Measurements from ENCODE around the gene ABHD6.
"Not testable (repeated sequence)": the region's sequence is repeated elsewhere in the genome, so short reads cannot be mapped to it uniquely, and the experiment has no call there.

ABHD6 gene, protein sequence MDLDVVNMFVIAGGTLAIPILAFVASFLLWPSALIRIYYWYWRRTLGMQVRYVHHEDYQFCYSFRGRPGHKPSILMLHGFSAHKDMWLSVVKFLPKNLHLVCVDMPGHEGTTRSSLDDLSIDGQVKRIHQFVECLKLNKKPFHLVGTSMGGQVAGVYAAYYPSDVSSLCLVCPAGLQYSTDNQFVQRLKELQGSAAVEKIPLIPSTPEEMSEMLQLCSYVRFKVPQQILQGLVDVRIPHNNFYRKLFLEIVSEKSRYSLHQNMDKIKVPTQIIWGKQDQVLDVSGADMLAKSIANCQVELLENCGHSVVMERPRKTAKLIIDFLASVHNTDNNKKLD

DNA sequence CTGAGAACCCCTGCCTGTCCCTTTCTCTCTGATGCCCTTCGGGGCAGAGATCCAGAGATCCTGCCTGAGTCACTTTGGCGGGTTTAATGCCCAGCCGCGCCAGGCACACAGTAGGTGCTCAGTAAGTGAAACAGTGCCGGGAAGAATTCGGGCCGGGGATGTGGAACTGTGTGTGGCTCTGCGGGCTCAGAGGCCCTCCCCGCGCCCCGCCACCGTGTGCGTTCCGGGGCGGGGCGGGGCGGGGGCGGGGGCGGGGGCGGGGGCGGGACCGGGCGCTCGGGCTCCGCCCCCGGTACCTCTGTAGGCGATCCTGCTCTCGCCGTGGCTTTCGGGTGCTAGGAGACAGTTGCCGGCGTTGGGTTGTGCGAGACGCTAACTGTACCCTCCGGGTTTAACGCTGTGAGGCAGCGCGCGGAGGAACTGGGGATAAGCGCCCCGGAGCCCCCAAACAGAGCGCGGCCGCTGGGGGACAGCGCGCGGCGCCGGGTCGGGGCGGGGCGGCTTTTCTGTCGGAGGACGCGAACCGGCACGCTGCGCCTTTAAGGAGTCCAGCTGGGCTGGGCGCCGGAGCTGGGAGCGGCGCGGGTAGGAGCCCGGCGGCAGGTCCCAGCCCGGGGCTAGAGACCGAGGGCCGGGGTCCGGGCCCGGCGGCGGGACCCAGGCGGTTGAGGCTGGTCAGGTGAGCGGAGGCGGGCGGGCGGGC is at the start of gene ABHD6:
Gene ABHD6, plus strand, starts transcription at position 555 of the 703 bp plus-strand sequence. CDS start 18,795 bp downstream, outside the sequence.
- peak; percentile 63 to 67 (median 63) for DNase-seq (ENCODE audit: low read depth in 3 of 3)

GRCh38 chr3:58188173-58188564 is 49.4 kb upstream of the ABHD6 start:
- DNase-seq (ENCODE audit: low read depth in 3 of 3): no peak

- no peak for DNase-seq (ENCODE audit: low read depth in 3 of 3)
These were observed 48.6 kb upstream of the ABHD6 start for GRCh38 chr3:58188921-58189451.

GRCh38 chr3:58189691-58190090 is 47.9 kb upstream of the ABHD6 start:
- no peak for DNase-seq (ENCODE audit: low read depth in 3 of 3)

- DNase-seq (ENCODE audit: low read depth in 3 of 3): no peak
These were observed 47.3 kb upstream of the ABHD6 start for GRCh38 chr3:58190291-58190690.

- DNase-seq (ENCODE audit: low read depth in 3 of 3): no peak
These were observed 46.7 kb upstream of the ABHD6 start for GRCh38 chr3:58190882-58191281.

GRCh38 chr3:58191361-58191991 is 46.1 kb upstream of the ABHD6 start:
- no peak for DNase-seq (ENCODE audit: low read depth in 3 of 3)

DNA sequence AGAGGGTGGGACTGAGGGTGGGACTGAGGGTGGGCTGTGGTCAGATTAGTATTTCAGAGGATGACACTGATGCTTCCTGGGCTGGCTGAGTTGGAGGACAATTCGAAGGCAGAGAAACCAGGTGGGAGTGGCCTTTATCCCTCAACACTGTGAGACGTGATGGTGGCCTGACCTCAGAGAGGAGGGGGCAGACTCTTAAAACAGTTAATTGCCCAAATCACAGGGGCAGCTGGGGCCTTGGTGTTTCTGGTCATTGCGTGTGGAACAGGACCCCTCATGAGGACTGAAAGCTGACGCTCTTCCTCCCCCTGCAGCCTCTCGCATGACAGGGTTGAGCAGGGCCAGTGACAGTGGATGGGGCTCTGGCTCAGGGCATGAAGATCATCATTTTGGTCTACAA is 45.5 kb upstream of the ABHD6 start:
- no peak for DNase-seq (ENCODE audit: low read depth in 3 of 3)

DNA sequence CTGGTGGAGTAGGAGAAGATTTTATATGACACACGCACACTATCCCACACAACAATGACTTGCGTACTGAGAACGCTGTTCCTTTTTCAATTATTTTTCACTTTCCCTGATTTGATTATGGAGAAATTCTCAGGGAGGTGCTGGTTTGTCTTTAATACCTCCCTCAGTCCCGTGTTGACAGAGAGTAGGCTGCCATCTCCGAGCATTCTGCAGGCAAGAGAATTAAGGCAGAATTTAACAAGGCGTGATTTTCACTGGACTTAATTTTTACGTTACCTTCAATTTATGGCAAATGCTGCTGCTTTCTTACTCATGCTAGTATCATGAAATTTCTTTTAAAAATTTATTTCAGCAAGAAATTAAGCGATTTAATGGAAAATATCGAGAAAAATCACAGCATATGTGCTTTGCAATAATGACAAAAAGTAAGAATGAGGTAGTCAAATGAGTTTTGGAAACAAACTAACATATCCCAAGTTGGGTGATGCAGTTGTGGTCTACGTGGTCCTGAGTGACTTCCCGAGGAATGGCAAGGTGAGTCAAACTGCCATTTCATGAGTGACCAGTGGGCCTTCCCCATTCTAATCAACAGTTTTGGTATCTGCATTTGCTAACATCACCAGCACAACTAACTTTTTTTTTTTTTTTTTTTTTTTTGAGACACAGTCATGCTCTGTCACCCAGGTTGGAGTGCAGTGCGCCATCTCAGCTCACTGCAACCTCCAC is 43.7 kb upstream of the ABHD6 start:
- no peak for DNase-seq (ENCODE audit: low read depth in 3 of 3)

DNA sequence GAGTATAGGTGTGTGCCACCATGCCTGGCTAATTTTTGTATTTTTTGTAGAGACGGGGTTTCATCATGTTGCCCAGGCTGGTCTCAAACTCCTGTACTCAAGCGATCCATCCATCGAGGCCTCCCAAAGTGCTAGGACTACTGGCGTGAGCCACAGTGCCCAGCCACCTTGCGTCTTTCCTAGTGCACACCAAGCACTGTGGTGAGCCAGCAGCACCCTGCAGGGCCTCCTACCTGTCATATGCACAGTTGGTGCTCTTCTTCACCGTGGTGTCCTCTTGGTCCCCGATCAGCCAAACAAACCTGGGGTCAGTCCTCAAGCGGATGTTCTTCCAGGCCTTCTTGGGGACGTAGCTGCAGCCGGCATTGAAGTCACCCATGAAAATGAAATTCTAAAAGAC is 40.0 kb upstream of the ABHD6 start:
- DNase-seq (ENCODE audit: low read depth in 3 of 3): no peak

DNA sequence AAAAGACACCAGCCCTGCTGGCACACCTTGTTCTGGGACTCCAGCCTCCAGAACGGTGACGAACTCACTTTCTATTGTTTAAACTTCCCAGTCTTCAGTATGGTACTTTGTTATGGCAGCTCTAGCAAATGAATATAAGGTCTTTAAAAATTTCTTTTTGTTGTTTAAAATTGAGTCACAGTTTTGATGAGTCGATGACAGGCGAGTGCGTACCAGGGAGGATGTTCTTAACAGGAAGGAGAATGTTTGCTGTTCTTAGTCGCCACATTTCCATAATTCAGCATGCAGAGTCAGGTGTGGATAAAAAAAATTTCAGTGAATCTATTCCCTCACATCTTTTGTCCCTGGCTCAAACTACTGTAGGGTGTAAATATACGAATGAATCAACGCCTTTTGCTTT is 39.2 kb upstream of the ABHD6 start:
- DNase-seq (ENCODE audit: low read depth in 3 of 3): no peak

GRCh38 chr3:58198804-58199203 is 38.8 kb upstream of the ABHD6 start:
- no peak for DNase-seq (ENCODE audit: low read depth in 3 of 3)

- DNase-seq (ENCODE audit: low read depth in 3 of 3): no peak
These were observed 37.4 kb upstream of the ABHD6 start for GRCh38 chr3:58200121-58200709.

DNA sequence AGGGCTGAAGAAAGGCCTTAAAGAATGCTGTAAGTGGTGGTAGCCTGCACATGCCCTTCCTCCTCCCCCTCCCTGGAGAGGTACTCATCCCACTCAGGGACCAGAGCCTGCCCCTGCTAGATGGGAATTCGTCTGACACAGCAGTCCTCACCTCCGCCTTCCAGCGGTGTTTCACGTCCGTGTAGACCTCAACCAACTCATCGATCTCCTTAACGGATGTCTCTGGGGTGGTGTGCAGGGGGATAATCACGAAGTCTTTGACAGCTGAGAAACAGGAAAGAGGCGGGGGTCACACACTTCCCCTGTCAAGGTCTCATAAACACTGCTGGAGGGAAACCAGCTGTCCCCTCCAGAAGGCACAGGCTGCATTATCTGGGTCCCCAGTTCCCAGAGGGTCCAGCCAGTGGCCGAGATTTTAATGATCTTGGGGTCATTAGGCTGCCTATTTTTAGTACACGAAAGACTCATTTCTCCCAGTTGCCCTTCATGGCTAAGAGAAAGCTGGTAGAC is 36.7 kb upstream of the ABHD6 start:
- DNase-seq (ENCODE audit: low read depth in 3 of 3): no peak

DNA sequence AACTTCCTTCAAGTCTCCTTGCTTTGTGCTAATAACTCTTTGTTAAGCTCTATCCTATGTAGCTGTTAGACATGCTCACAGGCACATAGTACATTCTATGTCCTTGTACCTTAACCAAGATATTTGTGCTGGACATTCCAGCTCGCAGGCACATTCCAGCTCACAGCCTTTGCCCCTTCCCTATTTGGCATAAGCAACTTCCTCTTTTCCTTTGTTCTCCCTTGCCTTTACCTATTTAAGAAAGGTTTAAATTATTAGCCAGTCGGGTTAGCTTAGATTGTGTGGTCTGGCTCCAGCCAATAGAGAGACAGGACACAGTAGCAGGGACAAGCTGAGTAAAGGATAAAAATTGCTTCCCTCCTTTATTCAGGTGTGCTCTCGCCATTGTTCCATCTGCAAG is 36.1 kb upstream of the ABHD6 start:
- not testable (repeated sequence) for DNase-seq (ENCODE audit: low read depth in 3 of 3)

DNA sequence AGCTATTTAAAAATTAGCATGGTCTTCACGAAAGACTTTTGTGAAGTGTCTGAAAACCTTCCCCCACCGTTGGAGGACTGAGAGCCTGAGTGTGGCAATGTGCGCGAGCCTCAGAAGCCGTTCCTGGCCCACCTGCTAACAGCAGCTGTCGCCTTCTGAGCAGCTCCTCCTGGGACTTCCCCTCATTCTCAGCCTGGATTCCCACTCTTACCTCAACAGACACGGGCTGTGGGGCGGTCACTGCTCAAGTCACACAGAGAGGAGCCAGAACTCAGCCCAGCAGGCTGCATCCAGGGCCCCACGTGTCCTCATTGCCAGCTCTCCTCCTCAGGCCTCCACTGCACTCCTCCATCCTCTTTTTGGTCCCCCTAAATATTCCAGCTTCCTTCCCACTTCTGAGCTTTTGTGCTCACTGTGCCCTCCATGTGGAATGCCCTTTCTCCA is 34.7 kb upstream of the ABHD6 start:
- no peak for DNase-seq (ENCODE audit: low read depth in 3 of 3)

- DNase-seq (ENCODE audit: low read depth in 3 of 3): no peak
These were observed 34.1 kb upstream of the ABHD6 start for GRCh38 chr3:58203541-58203940.

- no peak for DNase-seq (ENCODE audit: low read depth in 3 of 3)
These were observed 32.9 kb upstream of the ABHD6 start for GRCh38 chr3:58204720-58205119.

DNA sequence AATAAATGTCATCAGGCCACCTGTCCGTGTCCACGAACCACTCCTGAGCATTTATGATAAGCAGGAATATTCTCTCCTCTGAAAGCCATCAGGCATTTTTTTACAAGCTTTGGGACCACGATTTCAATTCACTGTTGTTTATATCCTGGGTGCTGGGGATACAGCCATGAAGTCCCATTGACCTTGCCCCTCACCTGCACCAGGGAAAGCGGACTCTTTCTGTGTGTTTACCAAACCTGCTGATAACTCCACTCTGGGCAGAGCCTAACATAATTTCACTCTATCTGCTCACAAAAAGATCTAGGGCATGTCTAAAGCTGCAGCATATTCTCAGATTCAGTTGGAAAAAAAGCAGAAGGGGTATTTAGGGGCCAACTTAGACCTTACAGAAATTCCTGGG is 31.6 kb upstream of the ABHD6 start:
- DNase-seq (ENCODE audit: low read depth in 3 of 3): no peak

DNA sequence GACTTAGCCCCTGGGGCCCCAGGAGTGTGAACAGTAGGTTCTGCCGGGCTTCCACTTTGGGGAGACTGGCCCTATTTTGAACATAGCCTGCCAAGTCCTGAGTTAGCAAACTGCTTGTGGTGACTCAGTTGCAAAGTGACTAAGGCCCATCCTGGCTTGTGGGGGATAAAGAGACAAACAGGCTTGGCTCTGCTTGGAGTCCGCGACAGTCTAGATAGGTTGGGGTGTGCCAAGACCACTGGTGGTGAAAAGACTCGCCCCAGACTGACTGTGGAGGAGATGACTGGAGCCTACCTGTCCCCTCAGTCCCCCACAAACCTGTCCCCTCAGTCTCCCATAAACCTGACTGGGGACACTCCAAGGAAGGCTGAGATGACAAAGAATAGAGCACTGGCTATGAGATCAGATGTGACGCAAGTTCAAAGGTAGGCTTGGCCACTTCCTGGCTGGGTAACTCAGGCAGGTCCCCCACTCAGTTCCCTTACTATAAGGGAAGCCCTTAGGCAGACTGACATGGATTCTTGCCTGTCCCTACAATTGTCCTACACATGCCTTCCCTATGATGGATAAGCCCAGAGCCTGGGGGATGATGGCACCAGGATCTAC is 31.1 kb upstream of the ABHD6 start:
- DNase-seq (ENCODE audit: low read depth in 3 of 3): peak in 2 of 3 donors; percentile 14 to 16

DNA sequence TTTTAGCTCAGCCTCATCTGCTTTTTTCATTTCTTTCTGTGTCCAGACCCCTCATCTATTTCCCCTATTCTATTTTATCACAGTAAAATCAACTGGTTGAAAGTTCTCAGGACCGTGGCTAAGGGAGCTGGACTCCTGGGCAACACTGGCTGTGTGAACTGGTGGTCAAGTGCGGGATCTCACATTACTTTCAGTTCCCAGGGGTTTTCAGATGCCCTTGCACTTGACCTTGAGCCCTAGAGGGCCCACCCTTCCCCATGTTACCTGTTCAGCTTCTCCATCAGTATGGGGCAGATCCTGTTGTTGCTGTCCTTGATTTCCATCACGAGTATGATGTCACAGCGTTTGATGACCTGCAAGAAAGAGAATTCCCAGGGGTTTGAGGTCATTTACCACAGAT is 29.6 kb upstream of the ABHD6 start:
- DNase-seq (ENCODE audit: low read depth in 3 of 3): no peak
